ENCODE measurements around the gene TIPARP.
"Not testable (repeated sequence)": the region's sequence is repeated elsewhere in the genome, so short reads cannot be mapped to it uniquely, and the experiment has no call there.

Gene TIPARP

GRCh38 chr3:156739976-156740375 lies 65.6 kb downstream of the TIPARP start:
- no peak for DNase-seq (ENCODE audit: low read depth in 2 of 2)

- not testable (repeated sequence) for DNase-seq (ENCODE audit: low read depth in 2 of 2)
These were observed 66.2 kb downstream of the TIPARP start for GRCh38 chr3:156740581-156740980.

- no peak for DNase-seq (ENCODE audit: low read depth in 2 of 2)
These were observed 67.5 kb downstream of the TIPARP start for GRCh38 chr3:156741935-156742334.

- DNase-seq (ENCODE audit: low read depth in 2 of 2): no peak
These were observed 68.0 kb downstream of the TIPARP start for GRCh38 chr3:156742401-156742800.

GRCh38 chr3:156743859-156744258 lies 69.5 kb downstream of the TIPARP start:
- DNase-seq (ENCODE audit: low read depth in 2 of 2): no peak

- no peak for DNase-seq (ENCODE audit: low read depth in 2 of 2)
These were observed 70.2 kb downstream of the TIPARP start for GRCh38 chr3:156744631-156745030.

- DNase-seq (ENCODE audit: low read depth in 2 of 2): no peak
These were observed 71.4 kb downstream of the TIPARP start for GRCh38 chr3:156745766-156746165.

- DNase-seq (ENCODE audit: low read depth in 2 of 2): no peak
These were observed 72.7 kb downstream of the TIPARP start for GRCh38 chr3:156747046-156747445.

- no peak for DNase-seq (ENCODE audit: low read depth in 2 of 2)
These were observed 74.9 kb downstream of the TIPARP start for GRCh38 chr3:156749244-156749643.

GRCh38 chr3:156750191-156750873 lies 75.9 kb downstream of the TIPARP start:
- no peak for DNase-seq (ENCODE audit: low read depth in 2 of 2)

GRCh38 chr3:156750874-156751245 lies 76.5 kb downstream of the TIPARP start:
- DNase-seq (ENCODE audit: low read depth in 2 of 2): no peak

GRCh38 chr3:156751461-156752025 lies 77.2 kb downstream of the TIPARP start:
- no peak for DNase-seq (ENCODE audit: low read depth in 2 of 2)

All from stimulated activated CD8-positive, alpha-beta memory T cell treated with anti-CD3 and anti-CD28 coated beads, Interleukin-15, amount 100 ng/mL, for 48 hours (primary cell).